Gastrocnemius medialis (tissue), 4 donors: ENCODE measurements around the gene OR5T3. TPM values are rescaled to one million over a fixed set of nuclear protein-coding genes. Genes with fewer than 3 reads are reported as not detected.
"Not testable (repeated sequence)": the region's sequence is repeated elsewhere in the genome, so short reads cannot be mapped to it uniquely, and the experiment has no call there.

Source experiments
- ATAC-seq, 2 donors: fragments of 150-250 bp; one replicate each; pipeline ENCODE4 v1.9.1; 2016
- DNase-seq, 2 donors: peaks; one replicate each; pipeline ENCODE4 v3.0.0-alpha.2; 2019
- H3K27ac ChIP-seq, 4 donors: fragments of 200-600 bp; sonication (generic); 1 replicate in 1 of 4; 2 replicates in 3 of 4; pipeline ENCODE4 v1.5.1; 2016 to 2018; ENCODE audit warnings: mild to moderate bottlenecking in 2 of 4, moderate library complexity in 1 of 4
- H3K27me3 ChIP-seq, 3 donors: fragments of 200-600 bp; sonication (generic) in 2 of 3; 1 replicate in 1 of 3; 2 replicates in 2 of 3; pipeline versions ENCODE4 v1.5.1 to v1.6.0; 2016 to 2019; ENCODE audit warnings: mild to moderate bottlenecking in 1 of 3, moderate library complexity in 1 of 3
- H3K36me3 ChIP-seq, 2 donors: fragments of 200-600 bp; sonication (generic) in 1 of 2; one replicate each; pipeline ENCODE4 v1.5.1; 2017 to 2018
- H3K4me1 ChIP-seq, 2 donors: fragments of 200-600 bp; sonication (generic) in 1 of 2; one replicate each; pipeline ENCODE4 v1.5.1; 2016 to 2017; ENCODE audit warnings: mild to moderate bottlenecking in 2 of 2
- H3K4me3 ChIP-seq, 4 donors: fragments of 200-600 bp; sonication (generic) in 3 of 4; 1 replicate in 1 of 4; 2 replicates in 3 of 4; pipeline ENCODE4 v1.5.1; 2016 to 2019; ENCODE audit warnings: mild to moderate bottlenecking in 2 of 4
- H3K9me3 ChIP-seq, 3 donors: fragments of 200-600 bp; sonication (generic) in 2 of 3; 1 replicate in 1 of 3; 2 replicates in 2 of 3; pipeline ENCODE4 v1.5.1; 2016 to 2019
- POLR2A ChIP-seq, 2 donors: fragments of 450-650 bp; IDR thresholded peaks; one replicate each; pipeline ENCODE4 v1.6.1; 2017; ENCODE audit warnings: antibody characterized with exemption in 2 of 2, mild to moderate bottlenecking in 2 of 2, moderate library complexity in 2 of 2
- in situ Hi-C, 4 donors: fragments of 200-750 bp; cut with MboI; loops; one replicate each; pipeline versions ENCODE4 v1.15.0 to v1.8.0; 2017; ENCODE audit warnings: low sequenced_read_pairs in 4 of 4
- intact Hi-C: fragments of 100-400 bp; cut with DNase I; formaldehyde crosslinking; loops from one replicate; pipeline ENCODE4 v1.15.1; 2023; ENCODE audit warnings: low total_unique reads
- total RNA-seq, 4 donors: library from RNA; depleted of rRNA; stranded (reverse); fragments of >200 nt; gene quantifications; one replicate each; pipeline versions ENCODE4 v1.1.0 to v1.2.3, GENCODE V29; 2016
- TF ChIP-seq, protein P1 (sequence below), 5 experiments: fragments of 450-650 bp in 3 of 5; fragments of 200-600 bp in 2 of 5; sonication (generic) in 2 of 5; IDR thresholded peaks in 4 of 5; conservative IDR thresholded peaks in 1 of 5; 1 replicate in 4 of 5; 2 replicates in 1 of 5; pipeline ENCODE4 v1.5.1; 2016 to 2019; ENCODE audit warnings: antibody characterized with exemption in 5 of 5, mild to moderate bottlenecking in 3 of 5, moderate library complexity in 3 of 5

OR5T3 gene
- total RNA-seq, result not detected

GRCh38 chr11:56251954-56252353 is at the start of gene OR5T3:
Gene OR5T3, plus strand, starts transcription at chr11:56252254. Its CDS starts 0 bp downstream, at chr11:56252254.
- DNase-seq, result no peak
- intact Hi-C loops (no loop called here), in situ Hi-C loops (no loop called here)
- H3K9me3 ChIP-seq, result no peaks in the 10 kb centered on the region
- H3K27me3 ChIP-seq, result no peaks in the 10 kb centered on the region
- H3K4me1 ChIP-seq, result no peaks in the 10 kb centered on the region
- H3K36me3 ChIP-seq, result no peaks in the 10 kb centered on the region
- no peak within 1 kb of the TSS for H3K27ac ChIP-seq
- no peak within 1 kb of the TSS for H3K4me3 ChIP-seq
- ATAC-seq, result no peak
- no peak for TF ChIP-seq POLR2A (IDR thresholded peaks at IDR 0.05)
- TF ChIP-seq, protein P1, sequence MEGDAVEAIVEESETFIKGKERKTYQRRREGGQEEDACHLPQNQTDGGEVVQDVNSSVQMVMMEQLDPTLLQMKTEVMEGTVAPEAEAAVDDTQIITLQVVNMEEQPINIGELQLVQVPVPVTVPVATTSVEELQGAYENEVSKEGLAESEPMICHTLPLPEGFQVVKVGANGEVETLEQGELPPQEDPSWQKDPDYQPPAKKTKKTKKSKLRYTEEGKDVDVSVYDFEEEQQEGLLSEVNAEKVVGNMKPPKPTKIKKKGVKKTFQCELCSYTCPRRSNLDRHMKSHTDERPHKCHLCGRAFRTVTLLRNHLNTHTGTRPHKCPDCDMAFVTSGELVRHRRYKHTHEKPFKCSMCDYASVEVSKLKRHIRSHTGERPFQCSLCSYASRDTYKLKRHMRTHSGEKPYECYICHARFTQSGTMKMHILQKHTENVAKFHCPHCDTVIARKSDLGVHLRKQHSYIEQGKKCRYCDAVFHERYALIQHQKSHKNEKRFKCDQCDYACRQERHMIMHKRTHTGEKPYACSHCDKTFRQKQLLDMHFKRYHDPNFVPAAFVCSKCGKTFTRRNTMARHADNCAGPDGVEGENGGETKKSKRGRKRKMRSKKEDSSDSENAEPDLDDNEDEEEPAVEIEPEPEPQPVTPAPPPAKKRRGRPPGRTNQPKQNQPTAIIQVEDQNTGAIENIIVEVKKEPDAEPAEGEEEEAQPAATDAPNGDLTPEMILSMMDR (IDR thresholded peaks at IDR 0.05 in 4 of 5, conservative IDR thresholded peaks at IDR 0.05 in 1 of 5), result no peak

- TF ChIP-seq, protein P1 (IDR thresholded peaks at IDR 0.05 in 4 of 5, conservative IDR thresholded peaks at IDR 0.05 in 1 of 5), result no peak
- TF ChIP-seq POLR2A (IDR thresholded peaks at IDR 0.05), result no peak
- ATAC-seq, result no peak
- in situ Hi-C loops, result no loop called here
These were observed 44.3 kb upstream of the OR5T3 start for GRCh38 chr11:56207790-56208189.

DNA sequence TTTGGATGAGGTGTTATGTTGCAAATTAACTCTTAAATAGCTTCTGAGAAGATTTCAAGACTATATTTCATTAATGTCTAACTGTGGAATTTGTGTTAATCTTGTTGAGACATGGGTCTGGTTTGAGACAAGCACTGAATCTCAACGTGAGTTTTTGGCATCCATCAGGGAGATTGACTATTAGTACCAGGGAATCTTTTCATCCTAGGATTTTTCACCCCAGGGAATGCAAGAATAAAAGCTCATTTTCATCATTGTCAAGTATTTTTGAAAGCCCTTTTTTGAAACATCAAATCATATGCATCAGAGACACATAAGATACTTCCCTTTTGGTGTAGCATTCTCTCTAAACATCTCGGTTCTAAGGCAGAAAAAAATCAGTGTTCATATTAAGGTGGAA is 37.5 kb upstream of the OR5T3 start:
- H3K27ac ChIP-seq, result no peak overlapping the region
- H3K4me3 ChIP-seq, result no peak overlapping the region
- H3K9me3 ChIP-seq, result no peaks in the 10 kb centered on the region
- DNase-seq (no peak), ATAC-seq (no peak)
- H3K27me3 ChIP-seq, result no peaks in the 10 kb centered on the region
- TF ChIP-seq, protein P1 (IDR thresholded peaks at IDR 0.05 in 4 of 5, conservative IDR thresholded peaks at IDR 0.05 in 1 of 5), result no peak
- TF ChIP-seq POLR2A (IDR thresholded peaks at IDR 0.05), result no peak
- H3K4me1 ChIP-seq, result no peaks in the 10 kb centered on the region
- H3K36me3 ChIP-seq, result no peaks in the 10 kb centered on the region
- in situ Hi-C loops, result no loop called here
- intact Hi-C loops, result no loop called here

More at GRCh38 chr11:56207790-56208189, 44.3 kb upstream of the OR5T3 start:
- no peak overlapping the region for H3K4me3 ChIP-seq
- H3K27ac ChIP-seq, result no peak overlapping the region
- DNase-seq, result no peak
- no peaks in the 10 kb centered on the region for H3K9me3 ChIP-seq
- intact Hi-C loops, result no loop called here
- no peaks in the 10 kb centered on the region for H3K27me3 ChIP-seq
- no peaks in the 10 kb centered on the region for H3K4me1 ChIP-seq
- H3K36me3 ChIP-seq, result no peaks in the 10 kb centered on the region

GRCh38 chr11:56219735-56220134 is 32.3 kb upstream of the OR5T3 start:
- H3K27me3 ChIP-seq, H3K36me3 ChIP-seq, H3K4me3 ChIP-seq, intact Hi-C loops, H3K4me1 ChIP-seq, H3K9me3 ChIP-seq, H3K27ac ChIP-seq, in situ Hi-C loops, ATAC-seq, DNase-seq: not testable (repeated sequence)

DNA sequence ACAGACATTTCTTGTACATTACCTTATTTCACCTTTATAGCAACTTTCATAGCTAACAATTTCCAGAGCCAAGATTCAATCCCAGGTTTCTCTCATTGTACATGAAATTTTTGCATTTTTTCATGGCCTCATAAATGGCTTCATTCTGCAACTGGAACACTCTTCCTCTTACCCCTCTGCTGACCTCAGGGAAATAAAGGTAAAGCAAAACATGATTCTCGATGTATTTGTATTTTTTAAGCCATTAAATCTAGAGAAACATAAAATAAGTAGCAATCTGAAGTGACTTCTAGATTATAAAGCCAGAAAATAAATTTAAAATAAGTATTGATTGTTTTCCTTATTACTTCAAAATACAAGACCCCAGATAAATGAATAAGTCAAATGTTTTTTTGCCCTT is 17.9 kb upstream of the OR5T3 start, which contains the start of gene OR5T2:
Gene OR5T2 (minus strand): TSS at position 101 of the 400 bp plus-strand sequence. CDS start 1,193 bp downstream, outside the sequence.
- intact Hi-C loops (no loop called here), in situ Hi-C loops (no loop called here)
- H3K27me3 ChIP-seq, result no peaks in the 10 kb centered on the region
- H3K27ac ChIP-seq, result no peak within 1 kb of the TSS
- H3K4me1 ChIP-seq, result no peaks in the 10 kb centered on the region
- no peak for ATAC-seq
- TF ChIP-seq POLR2A (IDR thresholded peaks at IDR 0.05), result no peak
- H3K9me3 ChIP-seq, result no peaks in the 10 kb centered on the region
- no peaks in the 10 kb centered on the region for H3K36me3 ChIP-seq
- DNase-seq, result no peak
- H3K4me3 ChIP-seq, result no peak within 1 kb of the TSS

DNA sequence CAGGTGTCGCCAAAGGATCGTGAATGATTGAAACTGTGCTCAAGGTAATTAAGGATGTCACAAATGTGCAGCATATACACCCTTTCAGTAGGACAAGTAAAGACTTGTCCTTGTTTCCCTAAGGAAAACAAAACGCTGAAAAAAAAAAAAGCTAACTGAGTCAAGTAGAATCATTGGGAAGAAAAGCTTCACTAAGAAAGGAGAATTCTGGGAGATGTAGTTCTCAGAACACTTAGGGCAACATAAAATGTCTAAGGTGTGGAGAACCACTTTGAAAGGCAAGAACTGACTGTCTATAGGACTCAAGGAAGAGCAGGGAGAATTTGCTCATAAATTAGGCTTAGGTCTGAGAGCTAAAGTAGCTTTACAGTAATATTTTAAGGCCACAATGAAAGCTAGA is 19.0 kb downstream of the OR5T3 start:
- no peaks in the 10 kb centered on the region for H3K36me3 ChIP-seq
- TF ChIP-seq POLR2A (IDR thresholded peaks at IDR 0.05), result no peak
- TF ChIP-seq, protein P1 (IDR thresholded peaks at IDR 0.05 in 4 of 5, conservative IDR thresholded peaks at IDR 0.05 in 1 of 5), result no peak
- H3K4me3 ChIP-seq, result no peak overlapping the region
- ATAC-seq (no peak), DNase-seq (no peak)
- no peaks in the 10 kb centered on the region for H3K27me3 ChIP-seq
- intact Hi-C loops (no loop called here), in situ Hi-C loops (no loop called here)
- no peaks in the 10 kb centered on the region for H3K4me1 ChIP-seq
- no peak overlapping the region for H3K27ac ChIP-seq
- no peaks in the 10 kb centered on the region for H3K9me3 ChIP-seq
